ENCODE data around the gene LEAP2.
"Not testable (repeated sequence)": the region's sequence is repeated elsewhere in the genome, so short reads cannot be mapped to it uniquely, and the experiment has no call there.

The LEAP2 gene

GRCh38 chr5:132841305-132841704, 32.2 kb upstream of the LEAP2 start:
- no peak for DNase-seq

GRCh38 chr5:132848270-132848669, 25.2 kb upstream of the LEAP2 start:
- no peak for DNase-seq

GRCh38 chr5:132849347-132849746, 24.1 kb upstream of the LEAP2 start:
- DNase-seq = no peak

- peak; percentile 42 for DNase-seq
These were observed 23.4 kb upstream of the LEAP2 start for GRCh38 chr5:132850066-132850465.

GRCh38 chr5:132853323-132853722, 20.1 kb upstream of the LEAP2 start:
- DNase-seq = no peak

GRCh38 chr5:132853790-132854189, 19.7 kb upstream of the LEAP2 start:
- DNase-seq = no peak

- no peak for DNase-seq
These were observed 19.2 kb upstream of the LEAP2 start for GRCh38 chr5:132854301-132854700.

- not testable (repeated sequence) for DNase-seq
These were observed 18.5 kb upstream of the LEAP2 start for GRCh38 chr5:132854992-132855391.

GRCh38 chr5:132856011-132856410, 17.5 kb upstream of the LEAP2 start:
- no peak for DNase-seq

- DNase-seq = no peak
These were observed 13.5 kb upstream of the LEAP2 start for GRCh38 chr5:132859889-132860437.

GRCh38 chr5:132860742-132861141, 12.7 kb upstream of the LEAP2 start:
- no peak for DNase-seq

- no peak for DNase-seq
These were observed 7.7 kb upstream of the LEAP2 start for GRCh38 chr5:132865668-132866341.

GRCh38 chr5:132866342-132867045, 7.0 kb upstream of the LEAP2 start, which contains the start of the genes GDF9 and UQCRQ:
Gene GDF9, minus strand, starts transcription at chr5:132866469. Its CDS starts 1,936 bp downstream, at chr5:132864533.
Gene UQCRQ, plus strand, starts transcription at chr5:132866642. Its CDS starts 240 bp downstream, at chr5:132866882.
- DNase-seq = peak; percentile 100

GRCh38 chr5:132867046-132867451, 6.4 kb upstream of the LEAP2 start:
- no peak for DNase-seq

GRCh38 chr5:132868754-132869153, 4.7 kb upstream of the LEAP2 start:
- no peak for DNase-seq

GRCh38 chr5:132870801-132871200, 2.7 kb upstream of the LEAP2 start:
- DNase-seq = no peak

- no peak for DNase-seq
These were observed 1.8 kb upstream of the LEAP2 start for GRCh38 chr5:132871459-132872284.

GRCh38 chr5:132872788-132873118, 715 bp upstream of the LEAP2 start:
- no peak for DNase-seq

- DNase-seq = no peak
These were observed 433 bp downstream of the LEAP2 start for GRCh38 chr5:132873930-132874271.

GRCh38 chr5:132876020-132876759, 2.7 kb downstream of the LEAP2 start:
- peak; percentile 17 for DNase-seq

GRCh38 chr5:132877466-132877865, 4.0 kb downstream of the LEAP2 start:
- no peak for DNase-seq

GRCh38 chr5:132877938-132878337, 4.5 kb downstream of the LEAP2 start:
- peak; percentile 19 for DNase-seq
